Liver (tissue), 9 donors: ENCODE results near the gene ZC3H12D. TPM values are rescaled to one million over a fixed set of nuclear protein-coding genes. Genes with fewer than 3 reads are reported as not detected.
A peak's percentile ranks its signal among the peaks of the same experiment; 100 is the strongest.

Source experiments
- DNase-seq: peaks from one replicate; pipeline ENCODE4 v3.0.0-alpha.2; 2017; ENCODE audit warnings: low spot score
- H3K27ac ChIP-seq, 2 donors: one replicate each; pipeline ENCODE4 v1.7.0; 2013; ENCODE audit warnings: inconsistent platforms in 2 of 2, low read length in 2 of 2, control low read depth in 1 of 2, low read depth in 1 of 2, mild to moderate bottlenecking in 1 of 2
- H3K27me3 ChIP-seq, 4 donors: one replicate each; pipeline versions ENCODE4 v1.6.1 to v1.7.0; 2013; ENCODE audit warnings: low read length in 3 of 4, inconsistent platforms in 1 of 4, mild to moderate bottlenecking in 1 of 4, moderate library complexity in 1 of 4; ENCODE audit not compliant: control insufficient read depth in 4 of 4, insufficient read depth in 4 of 4
- H3K36me3 ChIP-seq, 4 donors: one replicate each; pipeline versions ENCODE4 v1.6.1 to v1.7.0; 2013; ENCODE audit warnings: low read length in 3 of 4, mild to moderate bottlenecking in 3 of 4, low read depth in 1 of 4, moderate library complexity in 1 of 4; ENCODE audit not compliant: control insufficient read depth in 4 of 4, insufficient read depth in 3 of 4
- H3K4me1 ChIP-seq, 4 donors: one replicate each; pipeline versions ENCODE4 v1.6.1 to v1.7.0; 2013; ENCODE audit warnings: low read length in 3 of 4, mild to moderate bottlenecking in 3 of 4, moderate library complexity in 1 of 4; ENCODE audit not compliant: control insufficient read depth in 4 of 4, insufficient read depth in 4 of 4
- H3K4me3 ChIP-seq, 3 donors: one replicate each; pipeline versions ENCODE4 v1.6.1 to v1.7.0; 2013; ENCODE audit warnings: low read length in 3 of 3, control low read depth in 1 of 3, low read depth in 1 of 3, mild to moderate bottlenecking in 1 of 3
- H3K9ac ChIP-seq, 2 donors: one replicate each; pipeline ENCODE4 v1.7.0; 2013; ENCODE audit warnings: low read length in 2 of 2, mild to moderate bottlenecking in 2 of 2, moderate library complexity in 2 of 2, control low read depth in 1 of 2, low read depth in 1 of 2
- H3K9me3 ChIP-seq, 4 donors: one replicate each; pipeline versions ENCODE4 v1.6.1 to v1.7.0; 2013; ENCODE audit warnings: low read length in 3 of 4; ENCODE audit not compliant: control insufficient read depth in 4 of 4
- ATF3 ChIP-seq: IDR thresholded peaks from 2 replicates; pipeline ENCODE4 v1.6.1; 2016; ENCODE audit warnings: antibody characterized with exemption
- CTCF ChIP-seq: fragments of 150-350 bp; IDR thresholded peaks from 2 replicates; pipeline ENCODE4 v1.5.1; 2017; ENCODE audit warnings: improper control_type of control experiment, low read depth, low read length; ENCODE audit not compliant: missing input control
- EGR1 ChIP-seq, 2 donors: IDR thresholded peaks; 2 replicates each; pipeline ENCODE4 v1.6.1; 2016 to 2018; ENCODE audit warnings: antibody characterized with exemption in 2 of 2, low read depth in 2 of 2
- FOXA1 ChIP-seq: IDR thresholded peaks from 2 replicates; pipeline ENCODE4 v1.6.1; 2016; ENCODE audit warnings: antibody characterized with exemption
- FOXA2 ChIP-seq: IDR thresholded peaks from 2 replicates; pipeline ENCODE4 v1.6.1; 2016; ENCODE audit warnings: antibody characterized with exemption
- GABPA ChIP-seq, 2 donors: IDR thresholded peaks in 1 of 2; conservative IDR thresholded peaks in 1 of 2; 2 replicates each; pipeline ENCODE4 v1.6.1; 2016; ENCODE audit warnings: antibody characterized with exemption in 2 of 2, mild to moderate bottlenecking in 1 of 2, moderate library complexity in 1 of 2
- HNF4A ChIP-seq, 2 donors: conservative IDR thresholded peaks; 2 replicates each; pipeline ENCODE4 v1.6.1; 2016; ENCODE audit warnings: antibody characterized with exemption in 2 of 2, mild to moderate bottlenecking in 2 of 2
- NR2F2 ChIP-seq: IDR thresholded peaks from 2 replicates; pipeline ENCODE4 v1.6.1; 2016; ENCODE audit warnings: antibody characterized with exemption
- RAD21 ChIP-seq, 2 donors: IDR thresholded peaks; 2 replicates each; pipeline ENCODE4 v1.6.1; 2016; ENCODE audit warnings: antibody characterized with exemption in 2 of 2, mild to moderate bottlenecking in 2 of 2
- REST ChIP-seq: IDR thresholded peaks from 2 replicates; pipeline ENCODE4 v1.6.1; 2016; ENCODE audit warnings: antibody characterized with exemption, mild to moderate bottlenecking
- RXRA ChIP-seq, 2 donors: IDR thresholded peaks; 2 replicates each; pipeline ENCODE4 v1.6.1; 2017 to 2018; ENCODE audit warnings: antibody characterized with exemption in 2 of 2, mild to moderate bottlenecking in 1 of 2
- SP1 ChIP-seq: IDR thresholded peaks from 2 replicates; pipeline ENCODE4 v1.6.1; 2018; ENCODE audit warnings: antibody characterized with exemption, mild to moderate bottlenecking
- YY1 ChIP-seq: IDR thresholded peaks from 2 replicates; pipeline ENCODE4 v1.6.1; 2016; ENCODE audit warnings: antibody characterized with exemption, mild to moderate bottlenecking
- WGBS: extraction: QIAGEN DNeasy Blood & Tissue Kit; methylation state at CpG from one replicate; pipeline ENCODE4 v1.1.7; 2013; 5-methylcytosine and 5-hydroxymethylcytosine counted together
- polyA plus RNA-seq, 2 donors: library from polyadenylated mRNA; stranded (reverse) in 1 of 2; unstranded in 1 of 2; fragments of 200-250 nt in 1 of 2; fragments of >200 nt in 1 of 2; fragmentation: Nextera tagmentation in 1 of 2; extraction: Ambion mirVana in 1 of 2; gene quantifications; one replicate each; pipeline versions ENCODE4 v1.2.1 to v1.2.3, GENCODE V29; 2013 to 2015
- total RNA-seq, 2 donors: library from RNA; depleted of rRNA; stranded (reverse); fragments of >200 nt; gene quantifications; one replicate each; pipeline ENCODE4 v1.2.3, GENCODE V29; 2014
- TF ChIP-seq, protein P1 (sequence below): IDR thresholded peaks from 2 replicates; pipeline ENCODE4 v1.6.1; 2016; ENCODE audit warnings: antibody characterized with exemption
- donor health status: healthy.
- donor health status: healthy.
- donor health status: healthy.
- donor health status: healthy.
- donor health status: healthy.

Gene ZC3H12D
- total and polyA plus RNA-seq, 4 donors: 0.07 to 1.4 (median 0.84) TPM

- Histone ChIP-seq H3K27ac (no peak overlapping the region), H3K9ac (no peak overlapping the region), H3K27me3 (no peaks in the 10 kb centered on the region), H3K36me3 (no peaks in the 10 kb centered on the region), H3K4me1 (no peaks in the 10 kb centered on the region), H3K4me3 (no peak overlapping the region), H3K9me3 (no peaks in the 10 kb centered on the region)
- TF ChIP-seq NR2F2 (peak; percentile 71), REST (no peak)
- 83% methylated on average over 16 of the region's 16 CpGs for WGBS
- DNase-seq: no peak
Measured at GRCh38 chr6:149440735-149441671, 43.8 kb downstream of the ZC3H12D start.

DNA sequence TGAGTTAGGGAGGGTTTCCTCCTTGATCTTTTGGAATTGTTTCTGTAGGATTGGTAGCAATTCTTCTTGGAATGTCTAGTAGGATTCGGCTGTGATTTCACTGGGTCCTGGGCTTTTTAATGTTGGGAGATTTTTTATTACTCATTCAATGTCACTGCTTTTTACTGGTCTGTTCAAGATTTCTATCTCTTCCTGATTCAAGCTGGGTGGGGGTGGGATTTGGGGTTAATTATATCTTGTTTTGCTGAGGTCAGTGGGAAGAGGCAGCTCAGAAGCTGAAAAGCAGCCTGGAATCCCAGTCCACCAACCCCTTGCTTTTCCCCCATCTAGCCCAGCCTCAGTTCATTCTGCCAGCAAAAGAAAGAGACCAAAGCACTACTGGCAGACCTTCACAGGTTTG is 45.2 kb downstream of the ZC3H12D start:
- 98% methylated on average over 1 of the region's 1 CpG for WGBS
- DNase-seq: no peak
- H3K36me3 ChIP-seq: no peaks in the 10 kb centered on the region
- H3K27me3 ChIP-seq: no peaks in the 10 kb centered on the region
- no peak overlapping the region for H3K9ac ChIP-seq
- no peaks in the 10 kb centered on the region for H3K9me3 ChIP-seq
- no peak overlapping the region for H3K4me3 ChIP-seq
- H3K4me1 ChIP-seq: no peaks in the 10 kb centered on the region
- H3K27ac ChIP-seq: no peak overlapping the region
- TF ChIP-seq CTCF (no peak), HNF4A (conservative IDR thresholded peaks at IDR 0.05) (no peak), RXRA (IDR thresholded peaks at IDR 0.05) (no peak), FOXA2 (no peak), YY1 (no peak), FOXA1 (no peak), GABPA (IDR thresholded peaks at IDR 0.05 in 1 of 2, conservative IDR thresholded peaks at IDR 0.05 in 1 of 2) (no peak), RAD21 (IDR thresholded peaks at IDR 0.05) (no peak), NR2F2 (no peak), SP1 (no peak), ATF3 (no peak), EGR1 (IDR thresholded peaks at IDR 0.05; ENCODE audit: low read depth in 2 of 2) (no peak)
- TF ChIP-seq, protein P1, sequence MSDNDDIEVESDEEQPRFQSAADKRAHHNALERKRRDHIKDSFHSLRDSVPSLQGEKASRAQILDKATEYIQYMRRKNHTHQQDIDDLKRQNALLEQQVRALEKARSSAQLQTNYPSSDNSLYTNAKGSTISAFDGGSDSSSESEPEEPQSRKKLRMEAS: no peak
